Measurements from ENCODE around the gene EPN3.

GRCh38 chr17:50551433-50551815, 18.9 kb downstream of the EPN3 start:
- TF ChIP-seq CTCF (IDR thresholded peaks at IDR 0.05): no peak
- TF ChIP-seq, protein P1, sequence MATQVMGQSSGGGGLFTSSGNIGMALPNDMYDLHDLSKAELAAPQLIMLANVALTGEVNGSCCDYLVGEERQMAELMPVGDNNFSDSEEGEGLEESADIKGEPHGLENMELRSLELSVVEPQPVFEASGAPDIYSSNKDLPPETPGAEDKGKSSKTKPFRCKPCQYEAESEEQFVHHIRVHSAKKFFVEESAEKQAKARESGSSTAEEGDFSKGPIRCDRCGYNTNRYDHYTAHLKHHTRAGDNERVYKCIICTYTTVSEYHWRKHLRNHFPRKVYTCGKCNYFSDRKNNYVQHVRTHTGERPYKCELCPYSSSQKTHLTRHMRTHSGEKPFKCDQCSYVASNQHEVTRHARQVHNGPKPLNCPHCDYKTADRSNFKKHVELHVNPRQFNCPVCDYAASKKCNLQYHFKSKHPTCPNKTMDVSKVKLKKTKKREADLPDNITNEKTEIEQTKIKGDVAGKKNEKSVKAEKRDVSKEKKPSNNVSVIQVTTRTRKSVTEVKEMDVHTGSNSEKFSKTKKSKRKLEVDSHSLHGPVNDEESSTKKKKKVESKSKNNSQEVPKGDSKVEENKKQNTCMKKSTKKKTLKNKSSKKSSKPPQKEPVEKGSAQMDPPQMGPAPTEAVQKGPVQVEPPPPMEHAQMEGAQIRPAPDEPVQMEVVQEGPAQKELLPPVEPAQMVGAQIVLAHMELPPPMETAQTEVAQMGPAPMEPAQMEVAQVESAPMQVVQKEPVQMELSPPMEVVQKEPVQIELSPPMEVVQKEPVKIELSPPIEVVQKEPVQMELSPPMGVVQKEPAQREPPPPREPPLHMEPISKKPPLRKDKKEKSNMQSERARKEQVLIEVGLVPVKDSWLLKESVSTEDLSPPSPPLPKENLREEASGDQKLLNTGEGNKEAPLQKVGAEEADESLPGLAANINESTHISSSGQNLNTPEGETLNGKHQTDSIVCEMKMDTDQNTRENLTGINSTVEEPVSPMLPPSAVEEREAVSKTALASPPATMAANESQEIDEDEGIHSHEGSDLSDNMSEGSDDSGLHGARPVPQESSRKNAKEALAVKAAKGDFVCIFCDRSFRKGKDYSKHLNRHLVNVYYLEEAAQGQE (IDR thresholded peaks at IDR 0.05; ENCODE audit: insufficient read depth in 1 of 2, low read depth in 2 of 2, low read length in 1 of 2): no peak

Data from Panc1 (cell line).